A204.1 (cell line): ENCODE measurements around the gene ZFC3H1.
A peak's percentile ranks its signal among the peaks of the same experiment; 100 is the strongest.
"Not testable (repeated sequence)": the region's sequence is repeated elsewhere in the genome, so short reads cannot be mapped to it uniquely, and the experiment has no call there.

Experiments used
- FAIRE-seq: peaks from 2 replicates; lab custom pipeline; 2012; peaks lifted over from hg19 to GRCh38; lab: Jason Lieb, UNC

The ZFC3H1 gene, protein sequence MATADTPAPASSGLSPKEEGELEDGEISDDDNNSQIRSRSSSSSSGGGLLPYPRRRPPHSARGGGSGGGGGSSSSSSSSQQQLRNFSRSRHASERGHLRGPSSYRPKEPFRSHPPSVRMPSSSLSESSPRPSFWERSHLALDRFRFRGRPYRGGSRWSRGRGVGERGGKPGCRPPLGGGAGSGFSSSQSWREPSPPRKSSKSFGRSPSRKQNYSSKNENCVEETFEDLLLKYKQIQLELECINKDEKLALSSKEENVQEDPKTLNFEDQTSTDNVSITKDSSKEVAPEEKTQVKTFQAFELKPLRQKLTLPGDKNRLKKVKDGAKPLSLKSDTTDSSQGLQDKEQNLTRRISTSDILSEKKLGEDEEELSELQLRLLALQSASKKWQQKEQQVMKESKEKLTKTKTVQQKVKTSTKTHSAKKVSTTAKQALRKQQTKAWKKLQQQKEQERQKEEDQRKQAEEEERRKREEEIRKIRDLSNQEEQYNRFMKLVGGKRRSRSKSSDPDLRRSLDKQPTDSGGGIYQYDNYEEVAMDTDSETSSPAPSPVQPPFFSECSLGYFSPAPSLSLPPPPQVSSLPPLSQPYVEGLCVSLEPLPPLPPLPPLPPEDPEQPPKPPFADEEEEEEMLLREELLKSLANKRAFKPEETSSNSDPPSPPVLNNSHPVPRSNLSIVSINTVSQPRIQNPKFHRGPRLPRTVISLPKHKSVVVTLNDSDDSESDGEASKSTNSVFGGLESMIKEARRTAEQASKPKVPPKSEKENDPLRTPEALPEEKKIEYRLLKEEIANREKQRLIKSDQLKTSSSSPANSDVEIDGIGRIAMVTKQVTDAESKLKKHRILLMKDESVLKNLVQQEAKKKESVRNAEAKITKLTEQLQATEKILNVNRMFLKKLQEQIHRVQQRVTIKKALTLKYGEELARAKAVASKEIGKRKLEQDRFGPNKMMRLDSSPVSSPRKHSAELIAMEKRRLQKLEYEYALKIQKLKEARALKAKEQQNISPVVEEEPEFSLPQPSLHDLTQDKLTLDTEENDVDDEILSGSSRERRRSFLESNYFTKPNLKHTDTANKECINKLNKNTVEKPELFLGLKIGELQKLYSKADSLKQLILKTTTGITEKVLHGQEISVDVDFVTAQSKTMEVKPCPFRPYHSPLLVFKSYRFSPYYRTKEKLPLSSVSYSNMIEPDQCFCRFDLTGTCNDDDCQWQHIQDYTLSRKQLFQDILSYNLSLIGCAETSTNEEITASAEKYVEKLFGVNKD (N-terminal part only)

DNA sequence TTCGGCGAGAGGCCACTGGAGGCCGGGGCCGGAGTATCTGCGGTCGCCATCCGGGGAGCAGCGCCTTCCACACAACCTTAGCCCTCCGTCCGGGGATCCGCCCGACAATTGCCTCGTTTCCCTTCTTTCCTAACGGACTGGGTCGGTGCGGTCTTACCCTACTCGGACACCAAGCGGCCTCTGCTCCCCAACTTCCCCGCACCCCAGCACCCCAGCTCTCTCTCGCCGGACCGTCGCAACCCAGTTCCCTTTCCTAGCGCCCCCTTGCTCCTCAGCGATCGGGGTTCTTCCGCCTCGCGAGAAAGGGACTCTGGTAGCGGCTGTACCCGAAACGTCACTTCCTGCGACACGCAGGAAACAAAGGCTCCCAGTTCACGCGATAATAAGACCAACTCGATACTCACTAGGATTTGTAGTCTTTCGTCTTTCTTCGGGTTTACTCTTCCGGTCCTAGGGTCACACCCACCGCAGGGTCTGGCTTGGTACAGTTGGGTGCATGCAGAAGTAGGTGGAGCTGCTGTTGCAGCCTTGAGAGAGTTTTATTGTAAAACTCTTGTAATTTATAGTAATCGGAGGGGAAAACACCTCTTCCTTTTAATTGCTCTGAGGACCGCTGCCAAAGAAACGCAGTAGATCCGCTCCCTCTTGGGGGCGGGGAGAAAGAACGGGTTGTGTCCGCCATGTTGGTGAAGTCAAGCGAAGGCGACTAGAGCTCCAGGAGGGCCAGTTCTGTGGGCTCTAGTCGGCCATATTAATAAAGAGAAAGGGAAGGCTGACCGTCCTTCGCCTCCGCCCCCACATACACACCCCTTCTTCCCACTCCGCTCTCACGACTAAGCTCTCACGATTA is at the start of gene ZFC3H1, which contains the start of gene THAP2:
Gene ZFC3H1, minus strand, starts transcription at position 288 of the 850 bp plus-strand sequence. Its CDS starts 238 bp downstream, at position 50.
Gene THAP2, plus strand, starts transcription at position 741 of the 850 bp plus-strand sequence. CDS start 209 bp downstream, outside the sequence.
- peak; percentile 99 for FAIRE-seq

DNA sequence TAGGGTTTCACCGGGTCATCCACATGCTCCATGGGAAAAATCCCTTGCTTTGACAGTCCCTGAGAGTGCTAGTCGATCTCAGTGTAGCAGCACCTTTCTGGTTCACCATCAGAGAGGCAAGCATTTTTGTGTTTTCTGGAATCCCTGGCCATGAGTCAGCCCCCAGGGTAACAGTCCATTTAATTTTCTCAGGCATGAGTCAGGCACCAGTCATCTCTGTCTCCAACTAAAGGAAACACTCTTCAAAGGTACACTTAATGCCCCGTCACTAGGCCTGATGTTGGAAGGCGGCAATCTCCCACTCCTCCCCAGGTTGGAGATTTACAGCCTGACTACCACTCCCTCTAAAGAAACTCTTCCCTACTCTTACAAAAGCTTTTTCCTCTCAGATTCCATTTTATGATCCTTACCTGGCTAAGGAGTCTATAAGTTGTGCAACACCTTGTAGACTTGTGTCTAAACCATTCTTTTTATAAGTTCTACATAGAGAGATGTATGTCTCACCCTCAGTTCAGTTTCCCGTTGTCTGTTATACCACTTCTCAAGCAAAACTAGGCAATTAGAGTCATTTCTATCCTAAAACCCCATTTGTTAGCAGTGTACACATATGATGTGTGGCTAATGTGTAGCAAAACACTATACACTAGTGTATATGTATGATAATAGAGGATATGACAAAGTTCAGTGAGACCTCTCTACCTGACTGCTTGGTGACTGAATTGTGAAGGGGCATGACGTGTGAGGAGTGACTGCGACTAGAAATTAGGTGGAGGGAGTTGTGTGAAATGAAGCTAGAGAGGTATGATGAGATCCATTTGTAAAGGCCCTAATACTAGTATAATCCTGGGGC is 46.9 kb upstream of the ZFC3H1 start:
- no peak for FAIRE-seq

DNA sequence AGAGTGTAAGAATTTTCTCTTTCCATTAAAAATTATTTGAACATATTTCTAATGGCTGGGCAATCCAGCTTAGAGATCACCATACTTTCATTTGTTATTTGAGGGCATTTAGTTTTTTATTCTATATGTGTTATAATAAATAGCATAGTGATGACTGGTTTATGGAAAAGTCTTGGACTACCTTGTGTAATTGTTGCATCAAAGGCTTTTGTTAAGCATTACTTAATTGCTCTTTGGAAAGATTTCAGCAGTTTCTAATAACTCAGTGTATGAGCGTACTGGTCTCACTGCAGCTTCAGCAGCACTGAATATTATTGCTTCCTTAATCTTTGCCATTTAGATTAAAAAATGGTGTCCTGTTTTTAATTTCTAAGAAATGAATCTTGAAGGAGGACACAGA is 45.0 kb upstream of the ZFC3H1 start:
- FAIRE-seq: no peak

DNA sequence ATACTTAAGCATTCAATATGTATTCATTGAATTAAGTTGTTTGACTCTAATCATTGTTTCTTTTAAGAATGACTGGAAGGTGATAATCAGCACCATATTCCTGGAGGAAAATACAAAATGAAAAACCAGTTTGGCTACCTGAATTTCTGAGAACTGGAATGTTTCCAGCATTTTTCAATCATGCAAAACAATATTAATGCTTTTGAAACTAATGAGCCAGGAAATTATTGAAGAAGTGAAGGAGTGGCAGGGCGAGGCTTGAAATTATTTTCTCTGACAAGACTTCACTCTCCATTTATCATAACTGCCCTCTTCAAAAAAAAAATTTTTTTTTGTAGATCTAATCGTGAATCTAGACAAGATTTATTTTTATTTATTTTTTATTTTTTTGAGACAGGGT is 41.3 kb upstream of the ZFC3H1 start:
- no peak for FAIRE-seq

DNA sequence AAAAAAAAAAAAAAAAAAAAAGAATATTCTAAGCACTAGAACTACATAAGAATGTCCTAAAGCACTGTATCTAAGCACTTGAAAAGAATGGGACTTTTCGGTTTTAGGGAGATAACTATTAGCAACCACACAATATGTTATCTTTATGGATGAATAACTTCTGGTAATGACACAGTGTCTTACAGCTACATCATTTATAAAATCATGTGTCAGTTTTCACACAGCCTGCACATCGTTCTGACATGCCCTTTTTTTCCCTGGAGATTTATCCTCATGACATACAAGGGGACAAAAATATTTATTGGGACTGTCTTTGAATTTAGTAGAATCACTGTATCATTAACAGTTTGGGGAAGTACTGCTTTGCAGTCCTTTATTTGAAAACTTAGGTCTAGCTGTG is 39.6 kb upstream of the ZFC3H1 start:
- FAIRE-seq: no peak

DNA sequence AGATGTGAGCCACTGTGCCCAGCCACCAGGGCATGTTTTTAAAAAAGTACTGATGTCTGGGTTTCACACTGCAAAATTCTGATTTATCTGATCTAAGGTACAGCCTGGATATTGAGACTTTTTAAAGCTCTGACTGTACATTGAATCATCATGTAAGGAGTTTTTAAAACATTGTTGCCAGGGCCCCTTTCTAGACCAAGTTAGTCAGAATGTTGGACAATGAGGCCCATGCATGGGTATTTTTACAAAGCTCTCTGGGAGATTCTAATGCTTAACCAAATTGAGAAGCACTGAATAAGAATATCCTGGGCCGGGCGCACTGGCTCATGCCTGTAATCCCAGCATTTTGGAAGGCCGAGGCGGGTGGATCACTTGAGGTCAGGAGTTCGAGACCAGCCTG is 38.9 kb upstream of the ZFC3H1 start:
- no peak for FAIRE-seq

DNA sequence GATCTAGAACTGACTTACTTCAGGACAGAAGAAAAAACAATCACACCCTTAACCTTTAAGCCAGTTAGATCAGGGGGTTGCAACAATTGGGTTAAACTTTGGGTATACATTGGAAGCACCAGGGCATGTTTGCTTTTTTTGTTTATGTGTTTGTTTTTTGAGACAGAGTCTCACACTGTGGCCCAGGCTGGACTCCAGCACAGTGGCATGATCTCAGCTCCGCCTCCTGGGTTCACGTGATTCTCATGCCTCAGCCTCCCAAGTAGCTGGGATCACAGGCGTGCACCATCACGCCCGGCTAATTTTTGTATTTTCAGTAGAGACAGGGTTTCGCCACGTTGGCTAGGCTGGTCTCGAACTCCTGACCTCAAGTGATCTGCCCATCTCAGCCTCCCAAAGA is 38.5 kb upstream of the ZFC3H1 start:
- FAIRE-seq: not testable (repeated sequence)

DNA sequence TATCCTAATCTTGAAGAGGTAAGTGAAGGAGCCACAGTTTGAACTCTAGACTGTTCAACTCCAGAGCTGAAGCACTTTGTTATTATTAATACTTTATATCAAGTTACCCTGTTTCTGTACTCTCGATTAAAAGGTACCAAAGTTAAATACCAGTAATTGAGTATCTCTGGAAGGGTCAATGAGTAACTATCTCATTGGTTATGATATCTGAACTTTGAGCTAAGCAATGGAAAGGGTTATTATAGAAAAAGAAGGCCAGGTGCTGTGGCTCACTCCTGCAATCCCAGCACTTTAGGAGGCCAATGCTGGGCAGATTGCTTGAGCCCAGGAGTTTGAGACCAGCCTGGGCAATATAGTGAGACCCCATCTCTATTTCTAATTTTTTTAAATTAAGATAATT is 32.1 kb upstream of the ZFC3H1 start:
- FAIRE-seq: no peak

DNA sequence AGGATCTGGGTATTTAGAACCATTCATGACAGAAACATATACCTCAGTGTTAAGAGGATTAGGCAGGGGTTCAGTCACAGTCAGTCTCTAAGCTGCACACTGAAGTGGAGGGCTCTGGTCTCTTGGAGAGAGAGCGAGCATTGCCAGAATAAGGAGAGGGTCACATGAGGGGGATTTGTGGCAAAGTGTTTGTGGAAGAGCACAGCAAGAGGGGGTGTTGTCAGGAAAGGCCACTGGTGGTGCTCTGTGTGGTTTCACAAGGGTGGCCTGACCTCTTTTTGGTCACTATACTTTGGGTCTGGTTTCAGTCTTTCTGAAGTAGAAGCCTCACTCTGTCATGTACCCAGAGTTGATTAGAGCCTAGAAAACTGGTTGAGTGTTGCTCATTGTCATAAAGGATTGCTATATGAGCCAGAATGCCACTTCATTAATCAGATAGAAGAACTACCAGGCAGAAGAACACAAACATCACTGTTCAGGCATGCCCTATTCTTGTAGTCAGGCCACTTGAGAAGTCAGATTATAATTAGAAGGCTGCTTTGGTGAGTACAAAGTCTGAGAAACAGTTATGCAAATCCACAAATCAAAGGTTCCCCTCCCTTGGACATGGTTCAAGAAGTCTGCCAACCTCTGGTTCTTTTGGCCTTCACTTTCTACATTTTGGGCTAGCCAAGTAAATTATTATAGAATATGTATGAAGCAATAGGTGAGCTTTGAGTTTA is 30.6 kb upstream of the ZFC3H1 start:
- no peak for FAIRE-seq

DNA sequence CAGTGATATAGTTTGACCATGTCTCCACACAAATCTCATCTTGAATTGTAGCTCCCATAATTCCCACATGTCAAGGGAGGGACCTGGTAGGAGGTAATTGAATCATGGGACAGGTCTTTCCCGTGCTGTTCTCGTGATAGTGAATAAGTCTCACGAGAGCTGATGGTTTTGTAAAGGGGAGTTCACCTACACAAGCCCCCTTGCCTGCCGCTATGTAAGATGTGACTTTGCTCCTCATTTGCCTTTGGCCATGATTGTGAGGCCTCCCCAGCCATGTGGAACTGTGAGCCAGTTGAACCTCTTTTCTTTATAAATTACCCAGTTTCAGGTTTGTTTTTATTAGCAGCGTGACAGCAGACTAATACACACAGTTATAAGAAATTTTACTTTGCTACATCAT is 30.0 kb upstream of the ZFC3H1 start:
- FAIRE-seq: not testable (repeated sequence)

DNA sequence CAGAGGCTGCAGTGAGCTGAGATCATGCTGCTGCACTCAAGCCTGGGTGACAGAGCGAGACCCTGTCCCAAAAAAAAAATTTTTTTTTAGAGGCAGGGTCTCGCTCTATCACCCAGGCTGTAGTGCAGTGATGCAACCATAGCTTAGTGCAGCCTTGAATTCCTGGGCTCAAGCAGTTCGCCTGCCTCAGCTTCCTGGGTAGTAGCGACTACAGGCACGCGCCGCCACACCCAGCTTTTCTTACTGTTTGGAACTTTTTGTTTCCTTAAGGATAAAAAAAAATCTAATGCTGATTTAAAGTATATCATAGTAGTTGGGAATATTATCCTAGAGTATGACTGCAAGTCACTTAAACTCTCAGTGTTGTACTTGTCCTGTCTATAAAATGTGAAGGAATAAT is 29.5 kb upstream of the ZFC3H1 start:
- FAIRE-seq: no peak

DNA sequence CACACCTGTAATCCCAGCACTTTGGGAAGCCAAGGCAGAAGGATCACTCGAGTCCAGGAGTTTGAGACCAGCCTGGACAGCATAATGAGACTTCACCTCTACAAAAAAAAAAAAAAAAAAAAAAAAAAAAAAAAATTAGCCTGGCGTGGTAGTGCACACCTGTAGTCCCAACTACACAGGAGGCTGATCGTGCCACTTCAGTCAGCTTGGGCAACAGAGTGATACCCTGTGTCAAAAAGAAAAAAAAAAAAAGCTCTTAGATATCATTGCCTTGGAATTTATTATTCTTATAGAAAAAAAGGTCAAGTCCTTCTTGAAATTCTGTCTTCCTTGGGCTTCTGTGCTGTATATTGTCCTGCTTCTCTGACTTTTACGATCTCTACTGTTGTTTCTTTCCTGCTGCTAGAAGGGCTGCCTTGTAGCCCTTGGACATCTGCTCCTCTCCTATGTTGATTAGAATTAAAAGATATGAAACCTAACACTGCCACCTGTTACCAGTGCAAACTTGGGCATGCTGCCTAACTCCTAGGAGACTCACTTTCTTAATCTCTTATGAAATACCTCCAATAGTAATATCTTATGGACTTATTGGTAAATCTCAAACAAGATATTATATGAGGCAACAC is 28.0 kb upstream of the ZFC3H1 start:
- FAIRE-seq: no peak

DNA sequence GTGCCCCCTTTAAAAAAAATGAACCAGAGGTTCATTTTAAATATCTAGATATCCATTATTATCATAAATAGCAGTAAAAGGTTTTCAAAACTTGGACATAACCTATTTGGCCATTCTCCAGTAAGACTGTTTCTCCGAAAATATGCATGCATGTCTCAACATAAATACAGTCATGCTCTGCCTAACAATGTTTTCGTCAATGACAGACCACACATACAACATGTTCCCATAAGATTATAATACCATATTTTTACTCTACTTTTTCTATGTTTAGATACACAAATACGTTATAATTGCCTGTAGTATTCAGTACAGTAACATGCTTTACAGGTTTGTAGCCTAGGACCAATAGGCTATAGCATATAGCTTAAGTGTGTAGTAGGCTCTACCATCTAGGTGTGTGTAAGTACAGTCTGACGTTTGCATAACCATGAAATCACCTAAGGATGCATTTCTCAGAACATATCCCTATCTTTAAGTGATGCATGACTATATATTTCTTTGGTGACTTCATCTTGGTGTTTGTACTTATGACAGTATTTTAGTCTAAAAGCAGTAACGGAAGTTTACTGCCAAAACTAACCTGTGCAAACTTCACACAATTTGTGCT is 25.4 kb upstream of the ZFC3H1 start:
- FAIRE-seq: no peak

DNA sequence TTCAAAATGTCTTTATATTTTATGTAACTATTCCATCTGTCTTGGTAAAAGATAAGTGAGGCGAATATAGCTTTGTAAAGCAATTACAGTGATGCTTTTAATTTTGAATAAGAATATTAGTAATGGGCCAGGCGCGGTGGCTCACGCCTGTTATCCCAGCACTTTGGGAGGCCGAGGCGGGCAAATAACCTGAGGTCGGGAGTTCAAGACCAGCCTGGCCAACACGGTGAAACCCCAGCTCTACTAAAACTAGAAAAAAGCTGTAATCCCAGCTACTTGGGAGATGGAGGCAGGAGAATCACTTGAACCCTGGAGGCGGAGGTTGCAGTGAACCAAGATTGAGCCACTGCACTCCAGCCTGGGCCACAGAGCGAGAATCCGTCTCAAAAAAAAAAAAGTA is 23.5 kb upstream of the ZFC3H1 start:
- not testable (repeated sequence) for FAIRE-seq

DNA sequence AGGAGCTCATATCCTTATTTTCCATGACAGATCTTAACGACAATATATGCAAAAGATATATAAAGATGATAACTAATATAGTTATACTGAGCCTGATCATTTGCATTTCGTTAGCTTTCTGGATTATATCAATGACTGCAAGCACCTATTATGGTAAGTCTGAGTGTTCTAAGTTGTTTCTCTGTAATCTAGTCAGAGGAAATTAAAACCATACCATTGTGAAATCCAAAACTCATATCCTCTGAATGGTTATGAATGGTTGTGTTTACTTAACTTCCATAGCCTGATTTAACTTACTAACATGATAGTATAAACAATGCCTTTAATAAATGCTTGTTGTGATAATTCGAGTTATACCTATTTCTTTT is 23.0 kb upstream of the ZFC3H1 start:
- peak; percentile 19 for FAIRE-seq

DNA sequence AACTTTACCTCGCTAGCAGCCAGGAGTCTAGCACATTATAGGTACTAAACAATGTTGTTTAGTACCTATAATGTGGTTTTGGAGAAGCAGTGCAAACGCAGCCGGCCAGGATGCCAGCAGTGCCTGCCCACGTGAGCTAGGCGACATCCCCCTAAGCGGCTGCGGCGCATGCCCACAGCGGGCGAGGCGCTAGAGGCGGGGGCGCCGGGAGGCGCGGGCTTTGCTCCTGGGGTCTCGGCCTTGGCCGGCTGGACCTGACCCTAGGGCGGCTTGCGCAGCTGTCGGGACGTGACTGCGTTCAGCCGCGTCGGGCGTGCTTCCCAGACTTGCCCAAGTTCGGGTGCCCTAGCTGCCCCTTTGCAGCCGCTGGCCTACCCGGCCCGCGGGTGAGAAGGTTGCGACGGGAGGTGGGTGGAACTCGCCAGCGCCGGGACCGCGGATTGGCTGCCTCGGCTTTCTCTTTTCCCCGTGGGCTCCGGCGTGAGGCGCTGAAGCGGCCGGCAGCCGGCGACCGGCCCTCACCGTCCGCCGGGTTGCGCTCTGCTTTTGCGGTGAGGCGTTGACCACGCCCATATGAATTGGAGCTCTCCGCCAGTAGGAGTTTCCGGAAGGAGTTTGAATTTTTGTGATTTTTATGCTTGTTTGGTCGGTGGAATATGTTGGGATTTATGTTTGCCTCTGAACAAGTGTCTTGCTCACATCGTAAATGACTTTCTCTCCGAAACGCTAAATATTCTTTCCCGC is 22.4 kb upstream of the ZFC3H1 start, which contains the start of gene TMEM19:
Gene TMEM19, plus strand, starts transcription at position 169 of the 744 bp plus-strand sequence. CDS start 599 bp downstream, outside the sequence.
- FAIRE-seq: peak; percentile 95

DNA sequence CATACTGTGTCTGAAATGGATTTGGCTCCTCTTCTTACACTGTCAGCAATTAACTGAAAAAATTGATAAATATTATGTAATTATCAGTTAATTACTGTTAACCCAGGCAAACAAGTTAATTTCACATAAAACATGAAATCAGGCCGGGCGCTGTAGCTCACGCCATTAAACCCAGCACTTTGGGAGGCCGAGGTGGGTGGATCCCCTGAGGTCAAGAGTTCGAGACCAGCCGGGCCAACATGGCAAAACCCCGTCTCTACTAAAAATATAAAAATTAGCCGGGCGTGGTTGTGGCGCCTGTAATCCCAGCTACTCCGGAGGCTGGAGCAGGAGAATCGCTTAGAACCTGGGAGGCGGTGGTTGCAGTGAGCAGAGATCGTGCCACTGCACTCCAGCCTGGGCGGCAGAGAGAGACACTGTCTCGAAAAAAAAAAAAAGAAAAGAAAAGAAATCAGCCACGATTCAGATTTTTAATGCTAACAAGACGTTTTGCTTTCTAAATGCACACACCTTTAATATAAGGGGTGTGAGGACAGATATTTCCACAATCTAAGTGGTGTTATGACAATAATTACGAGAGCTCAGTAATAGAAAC is 21.8 kb upstream of the ZFC3H1 start:
- FAIRE-seq: no peak

DNA sequence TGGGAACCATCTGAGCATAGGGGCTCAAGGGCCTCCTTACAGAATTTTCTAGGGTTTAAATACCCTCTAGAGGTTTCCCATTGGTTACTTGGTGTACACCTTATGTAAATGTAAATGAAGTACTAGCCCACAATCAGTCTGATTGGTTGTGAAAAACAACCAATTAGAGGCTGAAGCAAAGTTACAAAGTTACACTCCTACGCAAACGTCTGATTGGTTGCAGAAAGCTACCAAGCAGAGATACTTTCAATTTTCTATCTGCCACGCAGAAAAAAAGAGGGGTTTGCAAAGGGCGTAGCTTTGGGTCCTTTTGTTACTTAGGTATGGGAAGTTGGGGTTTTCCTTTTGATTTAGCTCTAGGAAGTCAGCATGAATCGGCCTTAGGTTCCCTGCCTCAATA is 20.4 kb upstream of the ZFC3H1 start:
- FAIRE-seq: no peak
